ENCODE data around the gene KRTAP5-2. TPM values are rescaled to one million over a fixed set of nuclear protein-coding genes. Genes with fewer than 3 reads are reported as not detected.

KRTAP5-2 gene
- total RNA-seq, 1 donor from 2014 or later, result not detected

- peak overlapping the region; percentile 16 for H3K27ac Mint-ChIP-seq
Observed at GRCh38 chr11:1570001-1570453, 28.1 kb downstream of the KRTAP5-2 start.

GRCh38 chr11:1569251-1569780 lies 28.8 kb downstream of the KRTAP5-2 start:
- no peak for TF ChIP-seq CTCF (IDR thresholded peaks at IDR 0.05; ENCODE audit: unreplicated experiment)
- H3K27me3 Mint-ChIP-seq (ENCODE audit: low read depth), result peaks cover 14% of the 10 kb centered on the region
- no peak for DNase-seq (ENCODE audit: low spot score in 2 of 2, unreplicated experiment in 2 of 2)
- peak overlapping the region; percentile 40 for H3K4me3 Mint-ChIP-seq
- no peaks in the 10 kb centered on the region for H3K36me3 Mint-ChIP-seq
- H3K4me1 Mint-ChIP-seq, result no peaks in the 10 kb centered on the region
- no peaks in the 10 kb centered on the region for H3K9me3 Mint-ChIP-seq
- no peak overlapping the region for H3K27ac Mint-ChIP-seq

More at GRCh38 chr11:1570001-1570453, 28.1 kb downstream of the KRTAP5-2 start:
- H3K4me1 Mint-ChIP-seq, result no peaks in the 10 kb centered on the region
- no peaks in the 10 kb centered on the region for H3K9me3 Mint-ChIP-seq
- H3K36me3 Mint-ChIP-seq, result no peaks in the 10 kb centered on the region
- H3K27me3 Mint-ChIP-seq (ENCODE audit: low read depth), result peaks cover 18% of the 10 kb centered on the region
- no peak for TF ChIP-seq CTCF (IDR thresholded peaks at IDR 0.05; ENCODE audit: unreplicated experiment)
- peak overlapping the region; percentile 59 for H3K4me3 Mint-ChIP-seq
- no peak for DNase-seq (ENCODE audit: low spot score in 2 of 2, unreplicated experiment in 2 of 2)

GRCh38 chr11:1568441-1568911 lies 29.6 kb downstream of the KRTAP5-2 start:
- no peak for DNase-seq (ENCODE audit: low spot score in 2 of 2, unreplicated experiment in 2 of 2)
- H3K4me1 Mint-ChIP-seq, result no peaks in the 10 kb centered on the region
- H3K36me3 Mint-ChIP-seq, result no peaks in the 10 kb centered on the region
- H3K27ac Mint-ChIP-seq, result no peak overlapping the region
- peaks cover 6% of the 10 kb centered on the region for H3K27me3 Mint-ChIP-seq (ENCODE audit: low read depth)
- no peak for TF ChIP-seq CTCF (IDR thresholded peaks at IDR 0.05; ENCODE audit: unreplicated experiment)
- H3K9me3 Mint-ChIP-seq, result no peaks in the 10 kb centered on the region
- H3K4me3 Mint-ChIP-seq, result no peak overlapping the region

GRCh38 chr11:1567721-1568100 lies 30.4 kb downstream of the KRTAP5-2 start:
- no peak overlapping the region for H3K27ac Mint-ChIP-seq
- TF ChIP-seq CTCF (IDR thresholded peaks at IDR 0.05; ENCODE audit: unreplicated experiment), result no peak
- no peaks in the 10 kb centered on the region for H3K36me3 Mint-ChIP-seq
- DNase-seq (ENCODE audit: low spot score in 2 of 2, unreplicated experiment in 2 of 2), result no peak
- no peak overlapping the region for H3K4me3 Mint-ChIP-seq
- no peaks in the 10 kb centered on the region for H3K9me3 Mint-ChIP-seq
- no peaks in the 10 kb centered on the region for H3K27me3 Mint-ChIP-seq (ENCODE audit: low read depth)
- no peaks in the 10 kb centered on the region for H3K4me1 Mint-ChIP-seq

GRCh38 chr11:1567052-1567720 lies 30.9 kb downstream of the KRTAP5-2 start:
- DNase-seq (ENCODE audit: low spot score in 2 of 2, unreplicated experiment in 2 of 2), result no peak
- Mint-ChIP-seq H3K27ac (no peak overlapping the region), H3K4me3 (no peak overlapping the region), H3K36me3 (no peaks in the 10 kb centered on the region), H3K4me1 (no peaks in the 10 kb centered on the region), H3K27me3 (ENCODE audit: low read depth) (no peaks in the 10 kb centered on the region), H3K9me3 (no peaks in the 10 kb centered on the region)
- no peak for TF ChIP-seq CTCF (IDR thresholded peaks at IDR 0.05; ENCODE audit: unreplicated experiment)

Measured in mesothelial cell of epicardium (in vitro differentiated cells).